Measurements from ENCODE around the gene ISCA2.

ISCA2 gene

GRCh38 chr14:74509587-74510222, 16.1 kb downstream of the ISCA2 start:
- no peak for DNase-seq

GRCh38 chr14:74510223-74510931, 16.8 kb downstream of the ISCA2 start:
- DNase-seq = no peak

GRCh38 chr14:74510959-74511409, 17.4 kb downstream of the ISCA2 start:
- DNase-seq = no peak

GRCh38 chr14:74511966-74512830, 18.6 kb downstream of the ISCA2 start:
- DNase-seq = no peak

GRCh38 chr14:74514471-74514941, 20.9 kb downstream of the ISCA2 start:
- no peak for DNase-seq

GRCh38 chr14:74515891-74516412, 22.4 kb downstream of the ISCA2 start:
- DNase-seq = no peak

- DNase-seq = no peak
Measured at GRCh38 chr14:74516451-74517160, 23.0 kb downstream of the ISCA2 start.

- no peak for DNase-seq
Measured at GRCh38 chr14:74517731-74518130, 24.2 kb downstream of the ISCA2 start.

GRCh38 chr14:74518221-74518620, 24.7 kb downstream of the ISCA2 start:
- no peak for DNase-seq

- no peak for DNase-seq
Measured at GRCh38 chr14:74519316-74520074, 25.9 kb downstream of the ISCA2 start.

- no peak for DNase-seq
Measured at GRCh38 chr14:74521756-74522155, 28.2 kb downstream of the ISCA2 start.

- no peak for DNase-seq
Measured at GRCh38 chr14:74522740-74523139, 29.2 kb downstream of the ISCA2 start.

- no peak for DNase-seq
Measured at GRCh38 chr14:74524076-74524811, 30.7 kb downstream of the ISCA2 start.

- no peak for DNase-seq
Measured at GRCh38 chr14:74524812-74525135, 31.2 kb downstream of the ISCA2 start.

- DNase-seq = no peak
Measured at GRCh38 chr14:74525361-74525851, 31.8 kb downstream of the ISCA2 start.

- no peak for DNase-seq
Measured at GRCh38 chr14:74526854-74527585, 33.5 kb downstream of the ISCA2 start.

- DNase-seq = no peak
Measured at GRCh38 chr14:74527736-74528280, 34.2 kb downstream of the ISCA2 start.

- DNase-seq = no peak
Measured at GRCh38 chr14:74528406-74528805, 34.8 kb downstream of the ISCA2 start.

GRCh38 chr14:74528886-74529285, 35.3 kb downstream of the ISCA2 start:
- DNase-seq = no peak

GRCh38 chr14:74531006-74531405, 37.4 kb downstream of the ISCA2 start:
- no peak for DNase-seq
